ENCODE data around the gene SIGLECL1. TPM values are rescaled to one million over a fixed set of nuclear protein-coding genes. Genes with fewer than 3 reads are reported as not detected.

Gene SIGLECL1
- total and polyA plus RNA-seq, 2 donors from 2014 or later = not detected

DNA sequence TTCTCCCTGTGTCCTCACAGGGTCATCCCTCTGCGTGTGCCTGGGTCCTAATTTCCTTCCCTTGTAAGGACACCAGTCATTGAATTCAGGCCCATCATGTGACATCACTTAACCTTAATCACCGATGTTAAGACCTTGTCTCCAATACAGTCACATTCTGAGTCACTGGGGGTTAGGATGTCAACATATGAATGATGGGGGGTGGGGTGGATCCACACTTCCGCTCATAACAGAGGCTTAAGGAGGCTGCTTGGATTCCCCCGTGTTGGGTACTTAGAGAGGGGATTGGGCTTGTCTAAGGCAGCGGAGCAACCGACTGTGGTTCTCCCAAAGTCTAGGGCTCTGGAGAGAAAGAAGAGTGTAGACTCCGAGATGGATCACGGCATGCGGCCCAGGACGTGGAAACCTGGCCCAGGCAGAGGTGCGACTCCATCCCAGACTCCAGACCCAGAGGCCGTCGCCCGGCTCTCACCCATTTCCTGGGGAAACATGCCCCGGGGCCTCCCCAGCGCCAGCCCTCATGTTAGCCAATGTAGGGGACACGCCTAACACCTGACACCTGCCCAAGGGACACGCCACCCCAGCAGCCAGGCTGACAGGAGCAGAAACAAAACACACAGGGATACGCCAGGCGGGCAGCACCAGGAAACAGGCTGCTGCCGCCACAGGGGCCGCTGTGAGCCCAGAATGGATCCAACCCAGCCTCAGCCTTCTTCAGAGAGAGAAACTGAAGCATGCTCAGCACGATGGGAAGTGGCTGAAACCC, 43.5 kb downstream of the SIGLECL1 start:
- no peaks in the 10 kb centered on the region for H3K27me3 ChIP-seq (ENCODE audit: control insufficient read depth, insufficient read depth, low read length)
- no peaks in the 10 kb centered on the region for H3K36me3 ChIP-seq (ENCODE audit: control insufficient read depth in 2 of 3, insufficient read depth in 3 of 3, low read length in 3 of 3)
- no peaks in the 10 kb centered on the region for H3K4me1 ChIP-seq (ENCODE audit: control insufficient read depth in 2 of 3, insufficient read depth in 2 of 3, low read depth in 1 of 3, low read length in 3 of 3)
- H3K4me3 ChIP-seq (ENCODE audit: low read length in 3 of 3) = no peak overlapping the region
- FAIRE-seq = no peak
- no peak for DNase-seq
- peaks cover 0 to 2% (median 0%) of the 10 kb centered on the region in 3 donors for H3K9me3 ChIP-seq (ENCODE audit: control insufficient read depth in 2 of 3, insufficient read depth in 1 of 3, low read length in 3 of 3)
- intact Hi-C loops (cut with DNase I) = no loop called here
- TF ChIP-seq, protein P1, sequence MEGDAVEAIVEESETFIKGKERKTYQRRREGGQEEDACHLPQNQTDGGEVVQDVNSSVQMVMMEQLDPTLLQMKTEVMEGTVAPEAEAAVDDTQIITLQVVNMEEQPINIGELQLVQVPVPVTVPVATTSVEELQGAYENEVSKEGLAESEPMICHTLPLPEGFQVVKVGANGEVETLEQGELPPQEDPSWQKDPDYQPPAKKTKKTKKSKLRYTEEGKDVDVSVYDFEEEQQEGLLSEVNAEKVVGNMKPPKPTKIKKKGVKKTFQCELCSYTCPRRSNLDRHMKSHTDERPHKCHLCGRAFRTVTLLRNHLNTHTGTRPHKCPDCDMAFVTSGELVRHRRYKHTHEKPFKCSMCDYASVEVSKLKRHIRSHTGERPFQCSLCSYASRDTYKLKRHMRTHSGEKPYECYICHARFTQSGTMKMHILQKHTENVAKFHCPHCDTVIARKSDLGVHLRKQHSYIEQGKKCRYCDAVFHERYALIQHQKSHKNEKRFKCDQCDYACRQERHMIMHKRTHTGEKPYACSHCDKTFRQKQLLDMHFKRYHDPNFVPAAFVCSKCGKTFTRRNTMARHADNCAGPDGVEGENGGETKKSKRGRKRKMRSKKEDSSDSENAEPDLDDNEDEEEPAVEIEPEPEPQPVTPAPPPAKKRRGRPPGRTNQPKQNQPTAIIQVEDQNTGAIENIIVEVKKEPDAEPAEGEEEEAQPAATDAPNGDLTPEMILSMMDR (IDR thresholded peaks at IDR 0.05; ENCODE audit: borderline replicate concordance, extremely low read depth, insufficient read depth) = no peak
- no peak overlapping the region for H3K27ac ChIP-seq (ENCODE audit: low read depth in 2 of 2, low read length in 2 of 2)
- H3K9ac ChIP-seq (ENCODE audit: low read length in 3 of 3) = no peak overlapping the region

DNA sequence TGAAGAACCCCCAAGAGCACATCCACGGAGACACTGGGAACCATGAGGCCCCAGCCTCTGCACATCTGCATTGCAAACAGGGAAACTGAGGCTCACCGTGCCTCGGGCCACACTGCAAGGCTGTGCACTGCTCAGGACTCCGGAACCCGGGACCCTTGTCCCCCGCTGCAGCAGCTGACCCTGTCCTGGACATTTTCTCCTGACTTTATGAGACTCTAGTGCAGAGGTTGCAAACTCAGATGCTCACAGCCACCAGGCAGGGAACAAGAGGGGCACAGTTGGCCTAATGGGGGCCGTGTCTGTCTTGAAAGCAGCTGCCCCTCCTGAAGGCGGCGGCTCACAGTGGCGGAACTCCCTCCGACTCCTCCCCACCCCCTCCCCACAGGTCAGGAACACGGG, 44.1 kb downstream of the SIGLECL1 start:
- Histone ChIP-seq H3K4me3 (ENCODE audit: low read length in 3 of 3) (no peak overlapping the region), H3K9ac (ENCODE audit: low read length in 3 of 3) (no peak overlapping the region), H3K36me3 (ENCODE audit: control insufficient read depth in 2 of 3, insufficient read depth in 3 of 3, low read length in 3 of 3) (no peaks in the 10 kb centered on the region), H3K4me1 (ENCODE audit: control insufficient read depth in 2 of 3, insufficient read depth in 2 of 3, low read depth in 1 of 3, low read length in 3 of 3) (no peaks in the 10 kb centered on the region), H3K9me3 (ENCODE audit: control insufficient read depth in 2 of 3, insufficient read depth in 1 of 3, low read length in 3 of 3) (no peaks in the 10 kb centered on the region), H3K27ac (ENCODE audit: low read depth in 2 of 2, low read length in 2 of 2) (no peak overlapping the region), H3K27me3 (ENCODE audit: control insufficient read depth, insufficient read depth, low read length) (no peaks in the 10 kb centered on the region)
- DNase-seq (no peak), FAIRE-seq (no peak)
- TF ChIP-seq, protein P1 (IDR thresholded peaks at IDR 0.05; ENCODE audit: borderline replicate concordance, extremely low read depth, insufficient read depth) = no peak
- intact Hi-C loops (cut with DNase I) = no loop called here

DNA sequence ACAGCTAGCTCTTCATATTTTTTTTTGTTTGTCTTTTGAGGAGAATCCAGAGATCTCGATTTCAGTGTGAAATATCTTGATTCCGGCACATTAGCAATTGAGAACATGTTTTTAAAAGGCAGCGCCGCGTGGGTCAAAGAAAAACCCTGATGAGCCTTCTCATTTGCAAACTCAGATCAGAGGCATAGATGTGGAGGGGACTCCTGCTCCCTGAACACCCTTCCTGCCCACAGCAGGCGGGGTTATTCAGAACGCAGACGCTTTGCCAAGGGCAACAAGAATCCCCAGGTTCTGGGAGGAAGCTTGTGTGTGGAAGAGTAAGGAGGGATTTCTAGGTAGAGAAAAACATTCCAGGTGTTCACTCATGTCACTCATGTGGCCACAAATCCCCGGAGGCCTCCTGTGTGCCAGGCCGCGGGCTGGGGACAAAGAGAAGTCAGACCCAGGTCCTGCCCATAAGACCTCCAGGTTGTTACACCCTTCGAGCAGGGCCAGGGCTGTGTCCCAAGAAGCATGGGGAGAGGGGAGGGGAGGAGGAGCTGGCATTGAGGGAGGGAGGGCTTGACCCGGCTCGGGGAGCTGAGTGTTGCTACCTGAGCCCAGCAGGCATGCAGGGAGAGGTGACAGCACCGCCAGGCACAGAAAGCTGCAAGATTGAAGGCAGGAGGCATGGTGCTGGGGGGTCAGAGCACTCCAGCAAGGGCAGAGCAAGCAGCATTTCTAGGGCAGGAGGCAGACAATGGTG, 44.7 kb downstream of the SIGLECL1 start:
- peak in 2 of 5 donors; percentile 20 to 21 for DNase-seq
- Histone ChIP-seq H3K36me3 (ENCODE audit: control insufficient read depth in 2 of 3, insufficient read depth in 3 of 3, low read length in 3 of 3) (no peaks in the 10 kb centered on the region), H3K27ac (ENCODE audit: low read depth in 2 of 2, low read length in 2 of 2) (no peak overlapping the region), H3K27me3 (ENCODE audit: control insufficient read depth, insufficient read depth, low read length) (no peaks in the 10 kb centered on the region), H3K4me3 (ENCODE audit: low read length in 3 of 3) (no peak overlapping the region), H3K4me1 (ENCODE audit: control insufficient read depth in 2 of 3, insufficient read depth in 2 of 3, low read depth in 1 of 3, low read length in 3 of 3) (no peaks in the 10 kb centered on the region), H3K9ac (ENCODE audit: low read length in 3 of 3) (no peak overlapping the region), H3K9me3 (ENCODE audit: control insufficient read depth in 2 of 3, insufficient read depth in 1 of 3, low read length in 3 of 3) (no peaks in the 10 kb centered on the region)
- intact Hi-C loops (cut with DNase I) = no loop called here
- TF ChIP-seq, protein P1 (IDR thresholded peaks at IDR 0.05; ENCODE audit: borderline replicate concordance, extremely low read depth, insufficient read depth) = no peak
- FAIRE-seq = no peak
